Pancreas (tissue), 10 donors: Measurements from ENCODE around the gene HENMT1. TPM values are rescaled to one million over a fixed set of nuclear protein-coding genes. Genes with fewer than 3 reads are reported as not detected.

Experiments used
- ATAC-seq, 4 donors: fragments of 200-7000 bp; cut with Tn5 transposase; one replicate each; pipeline versions ENCODE4 v1.8.0 to v1.9.1; 2020; ENCODE audit warnings: mild to moderate bottlenecking in 4 of 4, moderate library complexity in 4 of 4
- DNase-seq, 6 donors: peaks; one replicate each; pipeline ENCODE4 v3.0.0-alpha.2; 2020
- FAIRE-seq: peaks from 2 replicates; lab custom pipeline; 2012; peaks lifted over from hg19 to GRCh38; lab: Jason Lieb, UNC
- H3K27ac ChIP-seq, 4 donors: fragments of 200-600 bp; sonication (generic); 1 replicate in 3 of 4; 2 replicates in 1 of 4; pipeline versions ENCODE4 v1.5.0 to v1.8.0; 2020
- H3K27me3 ChIP-seq, 4 donors: fragments of 200-600 bp; one replicate each; pipeline ENCODE4 v1.8.0; 2021
- H3K36me3 ChIP-seq, 3 donors: fragments of 200-600 bp; sonication (generic) in 1 of 3; one replicate each; pipeline versions ENCODE4 v1.5.0 to v1.8.0; 2020 to 2021
- H3K4me1 ChIP-seq, 3 donors: fragments of 200-600 bp; one replicate each; pipeline ENCODE4 v1.8.0; 2021
- H3K4me3 ChIP-seq, 4 donors: fragments of 200-600 bp; sonication (generic) in 2 of 4; one replicate each; pipeline versions ENCODE4 v1.5.0 to v1.8.0; 2020 to 2021
- H3K9me3 ChIP-seq, 4 donors: fragments of 200-600 bp; one replicate each; pipeline ENCODE4 v1.8.0; 2021
- CTCF ChIP-seq, 4 donors: fragments of 200-600 bp; sonication (generic) in 3 of 4; IDR thresholded peaks; one replicate each; pipeline versions ENCODE4 v1.5.0 to v1.8.0; 2021; ENCODE audit warnings: antibody characterized with exemption in 4 of 4
- WGBS, 2 donors: extraction: QIAGEN DNeasy Blood & Tissue Kit; methylation state at CpG; one replicate each; pipeline ENCODE4 v1.1.7; 2013; 5-methylcytosine and 5-hydroxymethylcytosine counted together
- intact Hi-C, 3 donors: fragments of 100-400 bp; cut with DNase I; formaldehyde crosslinking; loops; one replicate each; pipeline versions ENCODE4 v1.11.1 to v1.14.2; 2022
- polyA plus RNA-seq, 2 donors: library from polyadenylated mRNA; stranded (reverse); fragments of 200-250 nt; gene quantifications; one replicate each; pipeline ENCODE4 v1.2.3, GENCODE V29; 2013
- total RNA-seq, 6 donors: library from RNA; stranded (reverse); fragmentation: NEBNext Ultra II Directional in 4 of 6; extraction: Animal tissue kit (Norgen Biotek cat#: 25700) in 4 of 6; gene quantifications; one replicate each; pipeline versions ENCODE4 v1.2.1 to v1.2.4, GENCODE V29; 2021 to 2023
- donor health status: healthy with polysubstance abuse.
- donor health status: DM: no; HTN: no; CAD: no; lungs with moderate emphysema.
- donor health status: DM: no; HTN: no; CAD: no.
- donor health status: control.
- donor health status: control.
- donor health status: Bipolar disorder and iron deficiency.
- donor health status: DM: yes; HTN: yes; CAD: no.
- donor health status: DM: no; HTN: no; CAD: no.
- donor health status: DM: no; HTN: no; CAD: no.
- donor health status: DM: yes; HTN: yes; CAD: no.

The HENMT1 gene
- total and polyA plus RNA-seq, 8 donors: 0.42 to 5.5 (median 1.1) TPM

GRCh38 chr1:108646648-108647269 lies 14.1 kb downstream of the HENMT1 start:
- WGBS, 2 donors: 73 to 81% methylated on average over 11 of the region's 11 CpGs
- Histone ChIP-seq H3K4me3 (no peak overlapping the region), H3K9me3 (no peaks in the 10 kb centered on the region), H3K27ac (peak overlapping the region in 3 of 4 donors; percentile 12 to 84 (median 78)), H3K27me3 (no peaks in the 10 kb centered on the region), H3K4me1 (peaks cover 0 to 4% (median 0%) of the 10 kb centered on the region in 3 donors), H3K36me3 (no peaks in the 10 kb centered on the region)
- DNase-seq (peak in 4 of 6 donors; percentile 16 to 74 (median 41)), FAIRE-seq (no peak), ATAC-seq (peak; percentile 76 to 89 (median 82))
- TF ChIP-seq CTCF (IDR thresholded peaks at IDR 0.05): no peak
- intact Hi-C loops: loop anchor here in 2 of 3 donors (10.0 kb wide), 1 partner anchor 132 kb away; no protein-coding TSS in a partner anchor

- FAIRE-seq (no peak), ATAC-seq (no peak), DNase-seq (no peak)
- intact Hi-C loops: loop anchor here in 2 of 3 donors (10.0 kb wide), 1 partner anchor 131 kb away; no protein-coding TSS in a partner anchor
- no peak for TF ChIP-seq CTCF (IDR thresholded peaks at IDR 0.05)
- no peaks in the 10 kb centered on the region for H3K36me3 ChIP-seq
- no peaks in the 10 kb centered on the region for H3K9me3 ChIP-seq
- WGBS, 2 donors: 80 to 85% methylated on average over 4 of the region's 4 CpGs
- peak overlapping the region in 2 of 4 donors; percentile 78 to 84 for H3K27ac ChIP-seq
- no peak overlapping the region for H3K4me3 ChIP-seq
- no peaks in the 10 kb centered on the region for H3K27me3 ChIP-seq
- peaks cover 0 to 4% (median 0%) of the 10 kb centered on the region in 3 donors for H3K4me1 ChIP-seq
Observed at GRCh38 chr1:108646265-108646647, 14.6 kb downstream of the HENMT1 start.

- no peak for TF ChIP-seq CTCF (IDR thresholded peaks at IDR 0.05)
- intact Hi-C loops: loop anchor here in 2 of 3 donors (10.0 kb wide), 1 partner anchor 131 kb away; no protein-coding TSS in a partner anchor
- Histone ChIP-seq H3K27ac (peak overlapping the region in 2 of 4 donors; percentile 78 to 84), H3K4me3 (no peak overlapping the region), H3K36me3 (no peaks in the 10 kb centered on the region), H3K4me1 (peaks cover 0 to 4% (median 0%) of the 10 kb centered on the region in 3 donors), H3K9me3 (no peaks in the 10 kb centered on the region), H3K27me3 (no peaks in the 10 kb centered on the region)
- ATAC-seq (no peak), DNase-seq (no peak), FAIRE-seq (no peak)
- WGBS, 2 donors: 74 to 80% methylated on average over 9 of the region's 9 CpGs
Observed at GRCh38 chr1:108645564-108646184, 15.2 kb downstream of the HENMT1 start.

GRCh38 chr1:108644984-108645383 lies 15.9 kb downstream of the HENMT1 start:
- 40 to 43% methylated on average over 7 of the region's 7 CpGs for WGBS, 2 donors
- peaks cover 0 to 4% (median 0%) of the 10 kb centered on the region in 3 donors for H3K4me1 ChIP-seq

More at GRCh38 chr1:108644984-108645383, 15.9 kb downstream of the HENMT1 start:
- H3K36me3 ChIP-seq: no peaks in the 10 kb centered on the region
- intact Hi-C loops: loop anchor here (5.0 to 10.0 kb wide), 2 partner anchors 128 to 130 kb away; no protein-coding TSS in a partner anchor
- TF ChIP-seq CTCF (IDR thresholded peaks at IDR 0.05): no peak
- FAIRE-seq (no peak), ATAC-seq (no peak), DNase-seq (no peak)
- no peaks in the 10 kb centered on the region for H3K9me3 ChIP-seq
- H3K27me3 ChIP-seq: no peaks in the 10 kb centered on the region
- no peak overlapping the region for H3K4me3 ChIP-seq
- no peak overlapping the region for H3K27ac ChIP-seq
